ENCODE results near the gene NCAM1. TPM values are rescaled to one million over a fixed set of nuclear protein-coding genes. Genes with fewer than 3 reads are reported as not detected.

Gene NCAM1
- total RNA-seq, 2 donors from 2014 or later = 225 to 229 TPM

DNA sequence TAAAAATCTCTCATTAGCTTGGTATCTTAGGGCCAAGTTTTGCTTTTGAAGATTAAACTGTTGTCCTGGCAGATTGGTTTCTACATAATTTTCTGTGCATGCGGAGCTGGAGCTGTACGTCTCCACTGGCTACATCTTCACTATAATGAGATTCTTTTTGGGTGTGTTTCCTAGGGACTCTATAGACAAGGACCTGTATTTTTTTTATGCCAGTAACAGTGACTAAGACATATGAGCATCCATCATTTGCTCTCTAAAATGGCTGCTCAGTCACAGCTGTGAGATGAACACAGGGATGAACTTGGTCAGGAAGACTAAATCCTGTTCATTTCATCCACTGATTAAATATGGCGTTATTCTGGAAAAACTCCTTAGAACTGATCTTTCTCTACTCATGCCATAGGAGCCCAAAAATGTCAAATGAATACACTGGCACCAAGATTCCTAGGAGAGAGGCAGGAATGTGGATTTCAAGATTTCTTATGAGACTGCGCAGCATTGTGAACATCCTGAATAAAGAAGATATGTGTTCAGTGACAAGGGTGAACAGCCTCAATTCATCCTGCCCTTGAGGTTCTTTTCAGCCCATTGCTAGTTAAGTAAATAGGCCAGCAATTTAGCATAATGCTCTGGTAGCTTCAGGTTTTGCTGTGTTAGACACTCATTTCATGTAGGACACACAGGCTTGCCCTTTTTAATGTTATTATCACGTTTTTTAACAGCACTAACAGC lies 168.2 kb downstream of the NCAM1 start:
- no peaks in the 10 kb centered on the region for H3K27me3 ChIP-seq
- TF ChIP-seq CTCF (IDR thresholded peaks at IDR 0.05) = no peak
- H3K27ac ChIP-seq = no peak overlapping the region
- H3K9me3 ChIP-seq = no peaks in the 10 kb centered on the region
- H3K36me3 ChIP-seq = no peaks in the 10 kb centered on the region
- peaks cover 0 to 36% of the 10 kb centered on the region in 2 donors for H3K4me1 ChIP-seq
- no peak overlapping the region for H3K4me3 ChIP-seq
- DNase-seq (ENCODE audit: low spot score) = no peak

GRCh38 chr11:113131036-113131775 lies 170.0 kb downstream of the NCAM1 start:
- H3K36me3 ChIP-seq = no peaks in the 10 kb centered on the region
- H3K27me3 ChIP-seq = no peaks in the 10 kb centered on the region
- no peak overlapping the region for H3K27ac ChIP-seq
- H3K4me3 ChIP-seq = no peak overlapping the region
- H3K9me3 ChIP-seq = no peaks in the 10 kb centered on the region
- no peak for TF ChIP-seq CTCF (IDR thresholded peaks at IDR 0.05)
- H3K4me1 ChIP-seq = peaks cover 0 to 36% of the 10 kb centered on the region in 2 donors
- DNase-seq (ENCODE audit: low spot score) = no peak

GRCh38 chr11:113133071-113133470 lies 171.9 kb downstream of the NCAM1 start:
- Histone ChIP-seq H3K27me3 (no peaks in the 10 kb centered on the region), H3K4me1 (peaks cover 0 to 35% of the 10 kb centered on the region in 2 donors), H3K9me3 (no peaks in the 10 kb centered on the region), H3K27ac (peak overlapping the region in 1 of 2 donors; percentile 55), H3K36me3 (no peaks in the 10 kb centered on the region), H3K4me3 (no peak overlapping the region)
- no peak for TF ChIP-seq CTCF (IDR thresholded peaks at IDR 0.05)
- no peak for DNase-seq (ENCODE audit: low spot score)

GRCh38 chr11:113134626-113135025 lies 173.4 kb downstream of the NCAM1 start:
- H3K4me3 ChIP-seq = no peak overlapping the region
- H3K4me1 ChIP-seq = peaks cover 0 to 24% of the 10 kb centered on the region in 2 donors
- H3K27me3 ChIP-seq = no peaks in the 10 kb centered on the region
- no peak for TF ChIP-seq CTCF (IDR thresholded peaks at IDR 0.05)
- no peaks in the 10 kb centered on the region for H3K9me3 ChIP-seq
- DNase-seq (ENCODE audit: low spot score) = no peak
- H3K36me3 ChIP-seq = no peaks in the 10 kb centered on the region
- H3K27ac ChIP-seq = no peak overlapping the region

DNA sequence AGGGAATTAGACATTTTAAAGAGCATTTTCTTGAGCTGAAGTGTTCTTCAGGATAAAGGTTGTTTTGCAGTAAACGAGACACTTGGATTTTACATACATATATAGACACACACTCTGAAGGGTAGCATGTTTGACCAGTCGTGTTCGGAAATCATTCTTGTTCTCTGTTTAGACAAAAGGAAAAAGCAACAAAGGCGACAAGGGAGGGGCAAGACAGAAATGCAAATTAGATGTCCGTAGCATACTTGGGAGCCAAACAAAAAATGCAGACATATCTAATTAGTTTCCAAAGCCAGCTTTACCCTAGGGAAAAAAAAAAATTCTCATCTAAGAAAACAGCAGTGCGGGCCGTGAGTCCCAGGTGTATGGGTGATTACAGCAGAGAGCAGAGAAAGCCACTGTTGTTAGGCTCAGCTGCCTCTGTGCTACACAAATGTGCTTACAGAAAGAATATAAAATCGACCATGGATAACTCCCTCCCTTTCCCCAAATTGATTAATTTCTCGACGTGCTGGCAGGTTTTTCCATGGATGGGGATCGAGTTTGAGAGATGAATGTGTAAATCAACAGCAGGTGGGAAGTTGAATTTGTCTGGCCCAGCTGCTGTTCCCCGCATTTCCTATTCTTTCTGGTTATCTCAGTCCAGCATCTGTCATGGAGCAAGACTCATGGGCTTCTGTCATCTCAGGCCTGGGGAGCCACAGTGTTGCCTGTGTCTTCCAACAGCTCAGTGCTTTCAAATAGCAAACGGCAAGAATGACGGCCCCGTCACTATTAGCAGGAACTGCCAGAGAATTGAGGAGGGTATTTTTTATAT lies 176.7 kb downstream of the NCAM1 start:
- no peaks in the 10 kb centered on the region for H3K4me1 ChIP-seq
- no peak for TF ChIP-seq CTCF (IDR thresholded peaks at IDR 0.05)
- no peak overlapping the region for H3K4me3 ChIP-seq
- H3K9me3 ChIP-seq = no peaks in the 10 kb centered on the region
- DNase-seq (ENCODE audit: low spot score) = no peak
- H3K27ac ChIP-seq = no peak overlapping the region
- H3K27me3 ChIP-seq = no peaks in the 10 kb centered on the region
- no peaks in the 10 kb centered on the region for H3K36me3 ChIP-seq
